Measurements from ENCODE around the gene SCYGR1. TPM values are rescaled to one million over a fixed set of nuclear protein-coding genes. Genes with fewer than 3 reads are reported as not detected.

The SCYGR1 gene
- total RNA-seq, 5 donors from 2014 or later (not counting 1 experiment from before 2014, with no cell fraction given) = not detected

DNA sequence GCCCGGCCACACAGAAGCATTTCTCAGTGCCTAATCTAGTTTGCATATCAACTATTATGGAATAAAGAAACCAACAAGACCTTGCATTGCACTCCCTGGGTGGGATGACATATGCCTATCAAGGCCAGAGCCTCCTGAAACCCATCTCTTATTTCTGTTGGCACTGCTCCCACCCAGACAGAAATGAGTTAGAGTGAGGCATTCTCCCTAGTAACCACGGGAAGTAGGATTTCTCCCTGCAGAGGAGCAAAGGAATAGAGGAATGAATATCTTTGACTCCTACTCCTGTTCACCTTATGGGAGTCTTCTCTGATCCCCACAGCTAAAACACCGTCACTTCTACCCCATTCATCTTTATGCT is 24.2 kb upstream of the SCYGR1 start:
- H3K4me1 Mint-ChIP-seq = peaks cover 20 to 26% (median 25%) of the 10 kb centered on the region in 3 donors
- WGBS (ENCODE audit: insufficient coverage) = 100% methylated on average over 1 of the region's 3 CpGs
- H3K9me3 ChIP-seq = no peaks in the 10 kb centered on the region
- ATAC-seq (replicated peaks in 1 of 4) (no peak), DNase-seq (no peak)
- CTCF ChIA-PET = no interaction called here
- H3K27ac Mint-ChIP-seq = no peak overlapping the region
- H3K27ac ChIP-seq (ENCODE audit: low read length) = no peak overlapping the region
- peaks cover 5 to 7% of the 10 kb centered on the region in 2 experiments for H3K4me1 ChIP-seq (ENCODE audit: control insufficient read depth in 1 of 2, extremely low read depth in 1 of 2, insufficient read depth in 2 of 2, low read length in 2 of 2)
- H3K36me3 ChIP-seq (ENCODE audit: control insufficient read depth in 2 of 2, extremely low read depth in 1 of 2, insufficient read depth in 1 of 2, low read length in 1 of 2) = no peaks in the 10 kb centered on the region
- H3K27me3 ChIP-seq (replicated peaks in 1 of 2; ENCODE audit: control insufficient read depth in 2 of 2, extremely low read depth in 1 of 2, insufficient read depth in 2 of 2, low read length in 1 of 2) = no peaks in the 10 kb centered on the region
- no peak overlapping the region for H3K4me3 Mint-ChIP-seq
- POLR2A ChIA-PET = no interaction called here
- no peak overlapping the region for H3K4me3 ChIP-seq (ENCODE audit: control insufficient read depth in 1 of 2, extremely low read depth in 1 of 2, low read length in 1 of 2)
- H3K9me3 Mint-ChIP-seq = no peaks in the 10 kb centered on the region
- H3K36me3 Mint-ChIP-seq = no peaks in the 10 kb centered on the region
- H3K27me3 Mint-ChIP-seq = no peaks in the 10 kb centered on the region

DNA sequence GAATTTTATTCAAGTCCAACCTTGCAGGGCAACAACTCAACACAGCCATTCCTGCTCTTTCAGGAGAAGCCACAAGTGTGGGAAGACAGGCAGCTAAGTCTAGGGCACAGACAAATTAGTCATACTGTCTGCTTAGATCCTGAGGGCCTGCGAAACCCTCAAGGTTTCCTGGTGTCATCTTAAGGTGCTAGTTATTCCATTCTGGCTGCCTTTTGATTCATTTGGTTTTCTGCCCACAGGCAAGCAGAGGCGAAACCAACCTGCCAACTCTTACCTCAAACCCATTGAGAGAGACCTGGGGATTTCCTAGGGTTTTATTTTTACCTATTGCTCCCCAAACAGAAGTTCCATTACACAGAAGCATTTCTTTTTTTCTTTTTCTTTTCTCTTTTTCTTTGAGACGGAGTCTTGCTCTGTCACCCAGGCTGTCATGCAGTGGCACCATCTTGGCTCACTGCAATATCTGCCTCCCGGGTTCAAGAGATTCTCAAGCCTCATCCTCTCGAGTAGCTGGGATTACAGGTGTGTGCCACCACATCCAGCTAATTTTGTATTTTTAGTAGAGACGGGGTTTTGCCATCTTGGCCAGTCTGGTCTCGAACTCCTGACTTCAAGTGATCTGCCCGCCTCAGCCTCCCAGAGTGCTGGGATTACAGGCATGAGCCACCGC is 23.7 kb upstream of the SCYGR1 start:
- H3K36me3 Mint-ChIP-seq = no peaks in the 10 kb centered on the region
- peak in 3 of 35 experiments; percentile 1 to 36 (median 30) for DNase-seq
- ChIA-PET CTCF (interaction anchor here in 1 of 2 donors (0.6 kb wide), 1 partner anchor 345 kb away, joined by 4 read pairs; no protein-coding TSS in a partner anchor), POLR2A (interaction anchor here in 1 of 2 donors (0.6 kb wide), 1 partner anchor 14 kb away, joined by 3 read pairs; no protein-coding TSS in a partner anchor)
- H3K4me3 Mint-ChIP-seq = no peak overlapping the region
- Histone ChIP-seq H3K27me3 (replicated peaks in 1 of 2; ENCODE audit: control insufficient read depth in 2 of 2, extremely low read depth in 1 of 2, insufficient read depth in 2 of 2, low read length in 1 of 2) (no peaks in the 10 kb centered on the region), H3K4me1 (ENCODE audit: control insufficient read depth in 1 of 2, extremely low read depth in 1 of 2, insufficient read depth in 2 of 2, low read length in 2 of 2) (peaks cover 5 to 7% of the 10 kb centered on the region in 2 experiments), H3K9me3 (no peaks in the 10 kb centered on the region), H3K4me3 (ENCODE audit: control insufficient read depth in 1 of 2, extremely low read depth in 1 of 2, low read length in 1 of 2) (no peak overlapping the region), H3K27ac (ENCODE audit: low read length) (no peak overlapping the region), H3K36me3 (ENCODE audit: control insufficient read depth in 2 of 2, extremely low read depth in 1 of 2, insufficient read depth in 1 of 2, low read length in 1 of 2) (no peaks in the 10 kb centered on the region)
- H3K4me1 Mint-ChIP-seq = peaks cover 23 to 28% (median 25%) of the 10 kb centered on the region in 3 donors
- H3K9me3 Mint-ChIP-seq = no peaks in the 10 kb centered on the region
- 60% methylated on average over 6 of the region's 9 CpGs for WGBS (ENCODE audit: insufficient coverage)
- ATAC-seq (replicated peaks in 1 of 4) = peak in 3 of 4 experiments; percentile 19 to 90 (median 23)
- peak overlapping the region in 1 of 2 donors; percentile 45 for H3K27ac Mint-ChIP-seq
- no peaks in the 10 kb centered on the region for H3K27me3 Mint-ChIP-seq

- DNase-seq (no peak), ATAC-seq (replicated peaks in 1 of 4) (no peak)
- POLR2A ChIA-PET = no interaction called here
- Histone ChIP-seq H3K4me1 (ENCODE audit: control insufficient read depth in 1 of 2, extremely low read depth in 1 of 2, insufficient read depth in 2 of 2, low read length in 2 of 2) (peaks cover 5 to 10% of the 10 kb centered on the region in 2 experiments), H3K36me3 (ENCODE audit: control insufficient read depth in 2 of 2, extremely low read depth in 1 of 2, insufficient read depth in 1 of 2, low read length in 1 of 2) (no peaks in the 10 kb centered on the region), H3K4me3 (ENCODE audit: control insufficient read depth in 1 of 2, extremely low read depth in 1 of 2, low read length in 1 of 2) (no peak overlapping the region), H3K27me3 (replicated peaks in 1 of 2; ENCODE audit: control insufficient read depth in 2 of 2, extremely low read depth in 1 of 2, insufficient read depth in 2 of 2, low read length in 1 of 2) (no peaks in the 10 kb centered on the region), H3K9me3 (no peaks in the 10 kb centered on the region), H3K27ac (ENCODE audit: low read length) (no peak overlapping the region)
- H3K36me3 Mint-ChIP-seq = no peaks in the 10 kb centered on the region
- CTCF ChIA-PET = no interaction called here
- no peak overlapping the region for H3K4me3 Mint-ChIP-seq
- H3K4me1 Mint-ChIP-seq = peaks cover 26 to 33% (median 32%) of the 10 kb centered on the region in 3 donors
- H3K27ac Mint-ChIP-seq = no peak overlapping the region
- 89% methylated on average over 2 of the region's 3 CpGs for WGBS (ENCODE audit: insufficient coverage)
- no peaks in the 10 kb centered on the region for H3K9me3 Mint-ChIP-seq
- H3K27me3 Mint-ChIP-seq = no peaks in the 10 kb centered on the region
Measured at GRCh38 chr2:227410191-227410590, 22.4 kb upstream of the SCYGR1 start.

GRCh38 chr2:227407591-227408151 is 19.9 kb upstream of the SCYGR1 start:
- H3K4me1 ChIP-seq (ENCODE audit: control insufficient read depth in 1 of 2, extremely low read depth in 1 of 2, insufficient read depth in 2 of 2, low read length in 2 of 2) = peaks cover 5 to 10% of the 10 kb centered on the region in 2 experiments
- H3K4me1 Mint-ChIP-seq = peaks cover 32 to 43% (median 38%) of the 10 kb centered on the region in 3 donors
- H3K9me3 Mint-ChIP-seq = no peaks in the 10 kb centered on the region
- no peaks in the 10 kb centered on the region for H3K27me3 ChIP-seq (replicated peaks in 1 of 2; ENCODE audit: control insufficient read depth in 2 of 2, extremely low read depth in 1 of 2, insufficient read depth in 2 of 2, low read length in 1 of 2)
- H3K4me3 Mint-ChIP-seq = no peak overlapping the region
- H3K36me3 Mint-ChIP-seq = no peaks in the 10 kb centered on the region
- ChIA-PET CTCF (no interaction called here), POLR2A (no interaction called here)
- no peak overlapping the region for H3K27ac ChIP-seq (ENCODE audit: low read length)
- no peaks in the 10 kb centered on the region for H3K36me3 ChIP-seq (ENCODE audit: control insufficient read depth in 2 of 2, extremely low read depth in 1 of 2, insufficient read depth in 1 of 2, low read length in 1 of 2)
- WGBS (ENCODE audit: insufficient coverage) = 95% methylated on average over 15 of the region's 16 CpGs
- no peak for DNase-seq
- H3K9me3 ChIP-seq = no peaks in the 10 kb centered on the region
- no peak overlapping the region for H3K27ac Mint-ChIP-seq
- H3K27me3 Mint-ChIP-seq = no peaks in the 10 kb centered on the region
- no peak overlapping the region for H3K4me3 ChIP-seq (ENCODE audit: control insufficient read depth in 1 of 2, extremely low read depth in 1 of 2, low read length in 1 of 2)
- no peak for ATAC-seq (replicated peaks in 1 of 4)

DNA sequence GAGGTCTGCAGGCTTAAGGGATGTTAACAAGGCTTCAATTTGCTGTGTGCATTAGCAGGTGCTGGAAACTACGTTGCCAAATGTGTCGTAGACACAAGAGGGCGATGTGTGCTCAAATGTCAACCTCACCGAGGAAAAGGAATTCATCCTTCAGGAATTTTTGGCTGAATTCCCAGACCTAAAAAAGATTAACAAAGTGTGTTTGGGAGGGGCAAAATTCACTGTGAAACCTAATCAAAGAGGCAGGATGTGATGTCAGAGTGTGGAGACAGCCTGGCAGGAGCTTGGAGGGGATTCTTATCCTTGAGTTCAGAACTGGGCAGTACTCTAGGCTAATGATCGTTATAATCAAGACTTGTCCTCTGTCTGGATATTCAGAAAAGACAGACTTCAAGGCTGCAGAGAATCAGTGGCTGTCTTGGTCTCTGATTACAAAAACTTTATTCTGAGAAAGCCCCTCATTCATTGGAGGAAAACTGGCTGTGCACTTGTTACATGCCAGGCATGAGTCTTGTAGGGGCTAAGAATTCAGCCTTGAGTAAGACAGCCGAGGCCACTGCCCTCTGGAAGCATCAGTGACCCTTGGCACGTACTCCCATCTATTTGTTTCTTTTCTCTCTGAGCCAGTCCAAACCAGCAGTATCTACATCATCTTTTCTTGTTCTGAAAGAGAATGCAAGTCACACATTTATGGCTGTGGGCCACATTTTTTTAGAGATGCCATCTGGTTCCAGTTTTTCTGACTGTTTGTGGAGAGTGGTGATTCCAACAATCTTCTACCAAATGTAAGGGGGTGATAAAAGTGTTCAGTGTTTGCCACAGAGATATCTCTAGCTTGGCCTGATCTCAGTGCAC is 18.7 kb upstream of the SCYGR1 start:
- Mint-ChIP-seq H3K4me1 (peaks cover 26 to 32% (median 27%) of the 10 kb centered on the region in 3 donors), H3K36me3 (no peaks in the 10 kb centered on the region), H3K9me3 (no peaks in the 10 kb centered on the region), H3K4me3 (no peak overlapping the region), H3K27me3 (no peaks in the 10 kb centered on the region), H3K27ac (peak overlapping the region in 1 of 2 donors; percentile 62)
- DNase-seq = peak in 1 of 35 experiments; percentile 22
- no peaks in the 10 kb centered on the region for H3K36me3 ChIP-seq (ENCODE audit: control insufficient read depth in 2 of 2, extremely low read depth in 1 of 2, insufficient read depth in 1 of 2, low read length in 1 of 2)
- H3K9me3 ChIP-seq = no peaks in the 10 kb centered on the region
- 11% methylated on average over 5 of the region's 7 CpGs for WGBS (ENCODE audit: insufficient coverage)
- CTCF ChIA-PET = interaction anchor here (0.7 to 1.1 kb wide), 2 partner anchors 360 to 1305 kb away, joined by 3 to 4 read pairs; no protein-coding TSS in a partner anchor
- no peak overlapping the region for H3K4me3 ChIP-seq (ENCODE audit: control insufficient read depth in 1 of 2, extremely low read depth in 1 of 2, low read length in 1 of 2)
- H3K27me3 ChIP-seq (replicated peaks in 1 of 2; ENCODE audit: control insufficient read depth in 2 of 2, extremely low read depth in 1 of 2, insufficient read depth in 2 of 2, low read length in 1 of 2) = no peaks in the 10 kb centered on the region
- peak in 1 of 4 experiments; percentile 33 for ATAC-seq (replicated peaks in 1 of 4)
- no peak overlapping the region for H3K27ac ChIP-seq (ENCODE audit: low read length)
- POLR2A ChIA-PET = no interaction called here
- H3K4me1 ChIP-seq (ENCODE audit: control insufficient read depth in 1 of 2, extremely low read depth in 1 of 2, insufficient read depth in 2 of 2, low read length in 2 of 2) = peaks cover 5% of the 10 kb centered on the region in 2 experiments

DNA sequence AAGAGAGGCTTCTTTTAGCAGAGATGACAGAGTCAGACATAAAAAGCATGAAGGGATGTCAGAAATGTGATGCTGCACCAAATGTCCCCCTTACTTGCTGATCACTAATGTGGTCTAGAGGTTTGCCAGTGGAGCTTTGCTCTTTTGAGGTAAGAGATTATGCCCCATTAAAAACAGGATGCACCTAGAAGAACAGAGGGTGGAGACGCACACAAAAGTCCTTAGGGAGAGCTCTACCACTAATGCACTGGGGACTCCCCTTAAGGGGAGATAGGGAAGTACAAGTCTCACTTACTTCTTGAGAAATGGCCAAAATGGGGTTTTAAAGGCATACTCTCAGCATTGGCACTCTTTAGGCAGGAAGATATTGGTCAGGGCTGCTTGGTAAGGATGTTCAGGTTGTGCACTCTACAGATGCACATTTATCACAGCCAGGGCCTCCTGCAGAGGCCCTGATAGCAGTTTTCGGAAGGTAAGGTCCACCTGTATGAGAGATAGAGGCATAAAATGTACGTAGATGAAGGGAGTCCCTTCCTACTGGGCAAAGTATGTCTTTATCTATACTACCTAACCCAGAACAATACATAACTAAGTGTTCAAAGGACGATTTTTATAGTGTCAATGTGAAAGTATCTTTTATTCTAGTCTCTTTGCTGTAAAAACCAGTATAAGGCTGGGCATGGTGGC is 17.0 kb upstream of the SCYGR1 start:
- Mint-ChIP-seq H3K4me1 (peaks cover 19 to 24% (median 19%) of the 10 kb centered on the region in 3 donors), H3K36me3 (no peaks in the 10 kb centered on the region), H3K9me3 (no peaks in the 10 kb centered on the region), H3K4me3 (no peak overlapping the region), H3K27me3 (no peaks in the 10 kb centered on the region), H3K27ac (no peak overlapping the region)
- Histone ChIP-seq H3K27ac (ENCODE audit: low read length) (no peak overlapping the region), H3K36me3 (ENCODE audit: control insufficient read depth in 2 of 2, extremely low read depth in 1 of 2, insufficient read depth in 1 of 2, low read length in 1 of 2) (no peaks in the 10 kb centered on the region), H3K9me3 (no peaks in the 10 kb centered on the region), H3K4me1 (ENCODE audit: control insufficient read depth in 1 of 2, extremely low read depth in 1 of 2, insufficient read depth in 2 of 2, low read length in 2 of 2) (peaks cover 0 to 2% of the 10 kb centered on the region in 2 experiments), H3K27me3 (replicated peaks in 1 of 2; ENCODE audit: control insufficient read depth in 2 of 2, extremely low read depth in 1 of 2, insufficient read depth in 2 of 2, low read length in 1 of 2) (peaks cover 0 to 3% of the 10 kb centered on the region in 2 experiments), H3K4me3 (ENCODE audit: control insufficient read depth in 1 of 2, extremely low read depth in 1 of 2, low read length in 1 of 2) (no peak overlapping the region)
- WGBS (ENCODE audit: insufficient coverage) = no CpG with 5 or more reads among the region's 4 CpGs
- peak in 8 of 35 experiments; percentile 1 to 37 (median 10) for DNase-seq
- ATAC-seq (replicated peaks in 1 of 4) = peak in 3 of 4 experiments; percentile 40 to 91 (median 60)
- POLR2A ChIA-PET = interaction anchor here in 1 of 2 donors (0.8 kb wide), 1 partner anchor 423 kb away, joined by 10 read pairs; no protein-coding TSS in a partner anchor
- CTCF ChIA-PET = no interaction called here
